AG04449 (cell line): Measurements from ENCODE around the gene HK3.

Experiments
- CTCF ChIA-PET: fragments of 350-600 bp; formaldehyde crosslinking; extraction: SDS; loops from one replicate; lab custom pipeline; 2021; ENCODE audit warnings: antibody characterized with exemption; lab: Yijun Ruan, JAX
- POLR2A ChIA-PET: fragments of 400-600, 350-600 bp; formaldehyde crosslinking; extraction: SDS; loops from one replicate; lab custom pipeline; 2020; ENCODE audit warnings: antibody characterized with exemption, inconsistent platforms; lab: Yijun Ruan, JAX
- DNase-seq: peaks from one replicate; pipeline ENCODE4 v3.0.0-alpha.2; 2010; ENCODE audit warnings: low read depth, low spot score
- H3K4me3 ChIP-seq: 2 replicates; pipeline ENCODE4 v1.5.1; 2011; ENCODE audit warnings: low read depth, mild to moderate bottlenecking, control low read depth, low read length
- TF ChIP-seq, protein P1 (sequence below): IDR thresholded peaks from one replicate; pipeline ENCODE4 v1.5.1; 2011; ENCODE audit warnings: mild to moderate bottlenecking, moderate library complexity, low read length, control low read depth, inconsistent platforms; ENCODE audit not compliant: insufficient read depth; ENCODE audit errors: missing control alignments

HK3 gene

DNA sequence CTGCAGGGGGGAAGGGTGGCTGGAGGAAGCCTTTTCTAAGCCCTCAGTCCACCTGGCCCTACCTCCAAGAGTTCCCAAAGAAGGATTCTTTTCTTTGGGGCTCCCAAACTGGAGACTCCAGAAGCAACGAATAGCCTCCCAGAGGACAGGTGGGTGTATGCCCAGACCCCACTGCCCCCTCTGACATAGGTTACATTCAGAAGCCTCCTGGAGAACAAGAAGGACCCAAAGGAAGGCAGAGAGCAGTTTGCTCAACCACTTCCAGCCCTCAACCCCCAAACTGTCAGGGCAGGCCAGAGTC is 10.3 kb downstream of the HK3 start:
- no peak overlapping the region for H3K4me3 ChIP-seq
- no peak for DNase-seq
- TF ChIP-seq, protein P1, sequence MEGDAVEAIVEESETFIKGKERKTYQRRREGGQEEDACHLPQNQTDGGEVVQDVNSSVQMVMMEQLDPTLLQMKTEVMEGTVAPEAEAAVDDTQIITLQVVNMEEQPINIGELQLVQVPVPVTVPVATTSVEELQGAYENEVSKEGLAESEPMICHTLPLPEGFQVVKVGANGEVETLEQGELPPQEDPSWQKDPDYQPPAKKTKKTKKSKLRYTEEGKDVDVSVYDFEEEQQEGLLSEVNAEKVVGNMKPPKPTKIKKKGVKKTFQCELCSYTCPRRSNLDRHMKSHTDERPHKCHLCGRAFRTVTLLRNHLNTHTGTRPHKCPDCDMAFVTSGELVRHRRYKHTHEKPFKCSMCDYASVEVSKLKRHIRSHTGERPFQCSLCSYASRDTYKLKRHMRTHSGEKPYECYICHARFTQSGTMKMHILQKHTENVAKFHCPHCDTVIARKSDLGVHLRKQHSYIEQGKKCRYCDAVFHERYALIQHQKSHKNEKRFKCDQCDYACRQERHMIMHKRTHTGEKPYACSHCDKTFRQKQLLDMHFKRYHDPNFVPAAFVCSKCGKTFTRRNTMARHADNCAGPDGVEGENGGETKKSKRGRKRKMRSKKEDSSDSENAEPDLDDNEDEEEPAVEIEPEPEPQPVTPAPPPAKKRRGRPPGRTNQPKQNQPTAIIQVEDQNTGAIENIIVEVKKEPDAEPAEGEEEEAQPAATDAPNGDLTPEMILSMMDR: no peak
- ChIA-PET CTCF (no interaction called here), POLR2A (no interaction called here)

DNA sequence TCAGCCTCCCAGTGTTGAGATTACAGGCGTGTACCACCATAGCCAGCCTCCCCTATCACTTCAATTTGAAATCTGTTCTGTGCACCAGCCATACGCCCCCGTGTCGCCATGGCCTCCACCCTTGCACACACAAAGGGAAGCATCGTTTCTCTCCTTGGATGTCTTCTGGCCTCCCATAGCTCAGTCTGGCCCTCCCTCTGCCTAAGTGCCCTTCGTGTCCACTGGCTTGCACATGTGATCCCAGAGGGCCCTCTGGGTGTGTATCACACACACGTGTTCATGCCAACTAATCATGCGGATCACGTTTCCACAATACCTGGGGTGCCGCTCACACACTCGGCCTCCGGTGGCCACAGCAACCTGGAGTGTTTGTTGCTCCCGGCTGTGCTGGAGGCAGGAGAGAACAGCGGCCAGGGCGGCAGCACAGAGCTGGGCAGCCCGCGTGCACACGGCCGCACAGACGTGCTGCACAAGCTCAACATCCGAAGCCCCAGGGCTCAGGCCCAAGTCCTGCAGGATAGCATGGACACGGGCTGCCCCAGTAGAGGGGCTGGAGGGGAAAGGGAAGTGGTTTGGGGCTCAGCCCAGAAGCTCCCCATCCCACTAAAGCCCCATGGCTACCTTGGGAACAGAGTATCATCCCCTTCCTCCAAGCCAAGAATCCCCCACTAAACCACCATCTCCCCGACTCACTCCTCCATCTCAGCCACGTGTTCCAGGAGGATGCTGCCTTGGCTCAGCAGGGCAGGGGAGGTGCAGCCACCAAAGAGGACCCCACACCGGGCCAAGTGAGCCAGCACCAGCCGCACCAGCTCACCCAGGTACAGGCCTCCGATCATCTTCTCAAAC is 10.9 kb downstream of the HK3 start:
- H3K4me3 ChIP-seq: no peak overlapping the region
- no peak for DNase-seq
- ChIA-PET CTCF (no interaction called here), POLR2A (no interaction called here)
- TF ChIP-seq, protein P1: no peak

- H3K4me3 ChIP-seq: no peak overlapping the region
- TF ChIP-seq, protein P1: no peak
- DNase-seq: no peak
- CTCF ChIA-PET: no interaction called here
- POLR2A ChIA-PET: no interaction called here
Measured at GRCh38 chr5:176887252-176887849, 11.8 kb downstream of the HK3 start.

DNA sequence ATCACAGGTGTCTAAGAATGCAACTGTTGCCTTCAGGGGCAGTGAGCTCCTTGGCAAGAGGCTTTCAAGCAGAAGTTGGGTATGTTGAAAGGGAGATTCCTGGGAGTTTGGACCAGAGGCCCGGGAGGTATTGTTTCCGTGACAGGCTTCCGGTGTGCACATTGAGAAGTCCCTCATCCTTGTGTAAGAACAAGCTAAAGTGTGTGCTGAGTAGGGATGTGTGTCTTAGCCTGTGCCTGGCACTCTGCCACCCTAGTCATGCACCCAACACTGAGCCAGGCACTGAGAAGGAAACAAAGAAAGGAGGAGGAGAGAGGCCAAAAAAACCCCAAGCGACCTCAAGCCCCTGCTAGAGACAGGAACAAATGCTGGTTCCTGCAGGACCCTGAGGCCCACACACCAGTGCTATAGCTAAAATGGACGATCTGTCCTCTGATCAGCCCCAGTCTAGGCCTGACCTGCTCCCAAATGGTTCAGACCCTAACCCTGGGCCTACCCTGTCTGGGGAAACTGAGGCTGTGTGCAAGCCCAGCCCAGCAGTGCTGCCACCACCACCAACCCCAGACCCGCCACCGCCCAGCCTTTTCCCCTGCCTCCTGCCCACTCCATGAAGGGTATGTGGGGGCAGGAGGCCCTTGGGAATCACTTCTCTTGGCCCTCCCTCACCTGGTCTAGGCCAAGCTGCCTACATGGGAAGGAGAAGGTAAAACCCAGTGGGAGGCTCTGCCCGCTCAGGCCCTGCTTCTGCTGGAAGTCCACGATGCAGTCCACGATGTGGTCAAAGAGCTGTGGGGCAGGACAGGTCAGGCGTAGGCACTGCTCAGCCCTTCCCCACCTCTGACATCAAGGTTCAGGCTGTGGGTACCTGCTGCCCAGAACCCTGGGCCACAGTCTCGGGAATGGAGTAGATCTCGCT is 12.6 kb downstream of the HK3 start:
- TF ChIP-seq, protein P1: no peak
- POLR2A ChIA-PET: no interaction called here
- no peak for DNase-seq
- CTCF ChIA-PET: interaction anchor here (0.8 to 1.1 kb wide), 2 partner anchors 9 to 13 kb away, joined by 3 read pairs; no protein-coding TSS in a partner anchor
- no peak overlapping the region for H3K4me3 ChIP-seq

DNA sequence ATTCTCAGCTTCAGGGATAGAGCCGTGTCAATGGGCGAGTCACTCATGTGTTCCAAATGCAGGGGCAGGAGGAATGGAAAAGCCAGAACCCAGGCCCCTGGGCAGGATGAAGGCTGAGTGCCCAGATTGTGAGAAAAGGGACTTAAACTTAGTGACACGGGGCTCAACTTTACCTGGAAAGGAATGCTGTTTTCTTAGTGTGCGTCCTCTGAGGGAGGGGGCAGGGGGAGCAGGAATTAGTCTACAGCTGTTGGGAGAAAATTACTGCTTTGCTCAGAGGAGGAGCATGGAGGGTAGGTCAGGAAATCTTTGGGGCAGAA is 14.6 kb downstream of the HK3 start:
- H3K4me3 ChIP-seq: no peak overlapping the region
- CTCF ChIA-PET: no interaction called here
- TF ChIP-seq, protein P1: no peak
- POLR2A ChIA-PET: no interaction called here
- no peak for DNase-seq
